ENCODE results near the gene VBP1. TPM values are rescaled to one million over a fixed set of nuclear protein-coding genes. Genes with fewer than 3 reads are reported as not detected.

Gene VBP1
- total and polyA plus RNA-seq, 2 of the 8 experiments (the other 6 are each of a cell fraction or from before 2014, with no cell fraction given) = 21.6 to 56.0 TPM

- Histone ChIP-seq H3K4ac (replicated peaks; ENCODE audit: insufficient read length, low read depth, low read length) (no peak overlapping the region), H3K4me2 (ENCODE audit: insufficient read depth in 1 of 2, low read depth in 2 of 2, low read length in 2 of 2) (no peak overlapping the region), H3K23me2 (ENCODE audit: low read depth, low read length) (no peaks in the 10 kb centered on the region), H3K79me2 (ENCODE audit: control insufficient read depth in 1 of 2, insufficient read depth in 2 of 2, low read length in 2 of 2) (no peaks in the 10 kb centered on the region), H2BK15ac (ENCODE audit: low read length) (no peak overlapping the region), H4K91ac (replicated peaks; ENCODE audit: insufficient read length, low read length) (no peak overlapping the region), H3K18ac (ENCODE audit: extremely low read depth, low read length) (no peak overlapping the region), H3K27ac (ENCODE audit: low read depth, low read length) (no peak overlapping the region), H3K79me1 (ENCODE audit: low read depth, low read length) (no peaks in the 10 kb centered on the region), H4K20me1 (replicated peaks in 1 of 2; ENCODE audit: control insufficient read depth in 1 of 2, insufficient read depth in 2 of 2, low read length in 2 of 2) (no peaks in the 10 kb centered on the region), H2AFZ (ENCODE audit: low read length) (no peak overlapping the region), H2BK12ac (ENCODE audit: low read depth, low read length) (no peak overlapping the region), H2BK5ac (ENCODE audit: low read depth, low read length) (no peak overlapping the region), H4K5ac (ENCODE audit: insufficient read length, low read depth, low read length) (no peak overlapping the region), H3K36me3 (ENCODE audit: control insufficient read depth in 2 of 4, insufficient read depth in 4 of 4, low read length in 3 of 4) (no peaks in the 10 kb centered on the region), H3K9ac (replicated peaks in 1 of 4; ENCODE audit: extremely low read depth in 1 of 4, low read depth in 3 of 4, low read length in 3 of 4) (no peak overlapping the region), H4K8ac (ENCODE audit: extremely low read depth, insufficient read depth, low read length) (no peak overlapping the region), H2BK20ac (ENCODE audit: low read length) (no peak overlapping the region), H3K9me3 (ENCODE audit: insufficient read depth in 2 of 2, low read depth in 1 of 2, low read length in 1 of 2) (no peaks in the 10 kb centered on the region), H3K27me3 (replicated peaks in 1 of 4; ENCODE audit: control insufficient read depth in 3 of 4, extremely low read depth in 1 of 4, insufficient read depth in 3 of 4, low read length in 3 of 4) (no peaks in the 10 kb centered on the region), H2BK120ac (replicated peaks; ENCODE audit: low read depth, low read length) (no peak overlapping the region), H3K4me1 (replicated peaks in 1 of 4; ENCODE audit: control insufficient read depth in 3 of 4, insufficient read depth in 4 of 4, low read length in 3 of 4) (no peaks in the 10 kb centered on the region), H3K56ac (replicated peaks; ENCODE audit: insufficient read length, low read depth, low read length) (no peak overlapping the region), H2AK5ac (ENCODE audit: low read depth, low read length) (no peak overlapping the region), H3K14ac (ENCODE audit: insufficient read length) (no peak overlapping the region), H3K23ac (ENCODE audit: insufficient read length) (no peak overlapping the region), H3K4me3 (ENCODE audit: extremely low read depth in 1 of 4, insufficient read depth in 2 of 4, low read depth in 3 of 4, low read length in 4 of 4) (no peak overlapping the region)
- CTCF ChIA-PET (ENCODE audit: partially characterized antibody) = interaction anchor here (0.9 kb wide), 1 partner anchor 17 kb away, joined by 5 read pairs; no protein-coding TSS in a partner anchor
- FAIRE-seq (no peak), DNase-seq (ENCODE audit: low read depth in 1 of 2, low spot score in 2 of 2) (no peak)
- POLR2A ChIA-PET (ENCODE audit: partially characterized antibody) = interaction anchor here (2.9 kb wide), 1 partner anchor 13 kb away, joined by 8 read pairs; the partner anchor contains the start of gene RAB39B
- 86% methylated on average over 1 of the region's 1 CpG; no CpG with 5 or more reads in 1 of the 2 experiments for WGBS, 2 experiments (ENCODE audit: extremely low coverage in 1 of 2, insufficient coverage in 1 of 2, insufficient read length in 1 of 2, insufficient replicate concordance in 2 of 2, low coverage in 1 of 2, low lambda C conversion rate in 2 of 2, missing lambda C conversion rate in 1 of 2)
- TF ChIP-seq POLR2A (IDR thresholded peaks at IDR 0.05; ENCODE audit: control extremely low read depth in 1 of 2, low read depth in 2 of 2, low read length in 2 of 2) (no peak), MAFK (IDR thresholded peaks at IDR 0.05; ENCODE audit: low read depth, low read length) (no peak), KDM1A (IDR thresholded peaks at IDR 0.05; ENCODE audit: borderline replicate concordance, low read length) (no peak), CTBP2 (IDR thresholded peaks at IDR 0.05; ENCODE audit: borderline replicate concordance, insufficient read depth, insufficient read length, low read length) (no peak), TBP (IDR thresholded peaks at IDR 0.05; ENCODE audit: low read depth, low read length) (no peak), TCF12 (IDR thresholded peaks at IDR 0.05; ENCODE audit: low read depth, low read length) (no peak), SUZ12 (IDR thresholded peaks at IDR 0.05; ENCODE audit: low read length) (no peak), POU5F1 (IDR thresholded peaks at IDR 0.05; ENCODE audit: low read depth, low read length) (no peak), KDM5A (IDR thresholded peaks at IDR 0.05; ENCODE audit: low read length) (no peak), SP4 (IDR thresholded peaks at IDR 0.05; ENCODE audit: low read length) (no peak), GABPA (IDR thresholded peaks at IDR 0.05; ENCODE audit: borderline replicate concordance, insufficient read depth, low read length) (no peak), E2F6 (IDR thresholded peaks at IDR 0.05) (no peak), GTF2F1 (IDR thresholded peaks at IDR 0.05; ENCODE audit: borderline replicate concordance, low read depth, low read length) (no peak), RBBP5 (IDR thresholded peaks at IDR 0.05; ENCODE audit: borderline replicate concordance, low read depth, low read length) (no peak), BRCA1 (IDR thresholded peaks at IDR 0.05; ENCODE audit: low read depth, low read length) (no peak)
These were observed 35.1 kb downstream of the VBP1 start for GRCh38 chrX:155251391-155251790.

Data from H1 (cell line).